ENCODE data around the gene TPD52L3.

TPD52L3 gene

DNA sequence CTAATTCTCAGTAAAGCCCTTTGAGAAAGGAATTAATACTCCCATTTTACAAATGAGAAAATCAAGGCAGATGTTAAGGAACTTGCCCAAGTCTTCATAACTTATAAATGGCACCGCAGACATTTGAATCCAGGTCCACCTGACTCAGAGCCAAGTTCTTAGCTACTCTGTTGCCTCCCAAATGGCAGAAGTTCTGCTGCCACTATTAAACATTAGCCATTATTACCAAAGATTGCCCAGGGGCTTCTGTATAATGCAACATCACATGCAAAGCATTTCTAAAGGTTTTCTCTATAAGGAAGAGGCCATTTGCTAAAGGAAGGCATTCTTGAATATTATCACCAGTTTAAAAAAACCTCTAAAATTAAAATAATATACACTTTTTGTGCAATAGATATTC lies 28.3 kb downstream of the TPD52L3 start:
- no peak overlapping the region for H2AFZ ChIP-seq (ENCODE audit: low read depth, low read length)
- H3K4me1 ChIP-seq (ENCODE audit: low read length), result peaks cover 20% of the 10 kb centered on the region
- H3K9ac ChIP-seq (ENCODE audit: low read length), result no peak overlapping the region
- H4K20me1 ChIP-seq (ENCODE audit: insufficient read depth, low read length), result no peaks in the 10 kb centered on the region
- no peak overlapping the region for H3K4me2 ChIP-seq (ENCODE audit: low read length)
- H3K79me2 ChIP-seq (ENCODE audit: low read length), result no peaks in the 10 kb centered on the region
- no peak overlapping the region for H3K27ac ChIP-seq (ENCODE audit: low read length)
- H3K9me3 ChIP-seq (ENCODE audit: insufficient read depth, low read length), result no peaks in the 10 kb centered on the region
- no peaks in the 10 kb centered on the region for H3K36me3 ChIP-seq (replicated peaks; ENCODE audit: low read depth, low read length)
- peaks cover 13% of the 10 kb centered on the region; the same call in 1 of the 2 replicates for H3K27me3 ChIP-seq (ENCODE audit: low read depth, low read length)
- no peak overlapping the region for H3K4me3 ChIP-seq (ENCODE audit: low read length)
- TF ChIP-seq CTCF (IDR thresholded peaks at IDR 0.05; ENCODE audit: low read depth, low read length) (no peak), EZH2phosphoT487 (IDR thresholded peaks at IDR 0.05; ENCODE audit: low read depth) (no peak)

- TF ChIP-seq EZH2phosphoT487 (IDR thresholded peaks at IDR 0.05; ENCODE audit: low read depth) (no peak), CTCF (IDR thresholded peaks at IDR 0.05; ENCODE audit: low read depth, low read length) (no peak)
- Histone ChIP-seq H2AFZ (ENCODE audit: low read depth, low read length) (no peak overlapping the region), H3K27ac (ENCODE audit: low read length) (no peak overlapping the region), H3K4me3 (ENCODE audit: low read length) (no peak overlapping the region), H3K4me1 (ENCODE audit: low read length) (peaks cover 20% of the 10 kb centered on the region), H3K79me2 (ENCODE audit: low read length) (no peaks in the 10 kb centered on the region), H3K9me3 (ENCODE audit: insufficient read depth, low read length) (no peaks in the 10 kb centered on the region), H3K9ac (ENCODE audit: low read length) (no peak overlapping the region), H3K4me2 (ENCODE audit: low read length) (no peak overlapping the region), H4K20me1 (ENCODE audit: insufficient read depth, low read length) (no peaks in the 10 kb centered on the region), H3K36me3 (replicated peaks; ENCODE audit: low read depth, low read length) (no peaks in the 10 kb centered on the region), H3K27me3 (ENCODE audit: low read depth, low read length) (peaks cover 10% of the 10 kb centered on the region; the same call in 1 of the 2 replicates)
Observed at GRCh38 chr9:6356904-6357303, 28.7 kb downstream of the TPD52L3 start.

- Histone ChIP-seq H2AFZ (ENCODE audit: low read depth, low read length) (no peak overlapping the region), H3K4me3 (ENCODE audit: low read length) (no peak overlapping the region), H3K79me2 (ENCODE audit: low read length) (no peaks in the 10 kb centered on the region), H3K27me3 (ENCODE audit: low read depth, low read length) (no peaks in the 10 kb centered on the region), H3K4me2 (ENCODE audit: low read length) (no peak overlapping the region), H3K36me3 (replicated peaks; ENCODE audit: low read depth, low read length) (no peaks in the 10 kb centered on the region), H4K20me1 (ENCODE audit: insufficient read depth, low read length) (no peaks in the 10 kb centered on the region), H3K4me1 (ENCODE audit: low read length) (no peaks in the 10 kb centered on the region), H3K9me3 (ENCODE audit: insufficient read depth, low read length) (peaks cover 8% of the 10 kb centered on the region; the same call in 1 of the 2 replicates), H3K27ac (ENCODE audit: low read length) (no peak overlapping the region), H3K9ac (ENCODE audit: low read length) (no peak overlapping the region)
- TF ChIP-seq CTCF (IDR thresholded peaks at IDR 0.05; ENCODE audit: low read depth, low read length), result no peak
- no peak for TF ChIP-seq EZH2phosphoT487 (IDR thresholded peaks at IDR 0.05; ENCODE audit: low read depth)
Observed at GRCh38 chr9:6367128-6367890, 39.1 kb downstream of the TPD52L3 start.

DNA sequence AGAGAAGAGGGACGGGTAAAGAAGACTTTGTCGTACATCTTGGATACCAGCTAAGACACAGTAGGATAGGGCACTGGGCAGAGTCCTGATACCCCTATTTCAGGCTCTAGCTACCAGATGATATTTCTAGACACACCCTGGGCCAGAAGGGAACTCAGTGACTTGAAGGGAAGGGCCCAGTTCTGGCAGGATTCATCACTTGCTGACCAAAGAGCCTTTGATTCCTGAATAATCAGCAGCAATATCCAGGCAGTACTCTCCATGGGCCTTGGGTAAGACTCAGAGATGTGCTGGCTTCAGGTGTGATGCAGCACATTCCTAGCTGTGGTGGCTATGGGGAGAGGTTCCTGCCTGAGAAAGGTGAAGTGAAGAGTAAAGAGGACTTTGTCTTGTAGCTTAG lies 40.7 kb downstream of the TPD52L3 start:
- Histone ChIP-seq H3K4me2 (ENCODE audit: low read length) (no peak overlapping the region), H4K20me1 (ENCODE audit: insufficient read depth, low read length) (no peaks in the 10 kb centered on the region), H3K36me3 (replicated peaks; ENCODE audit: low read depth, low read length) (no peaks in the 10 kb centered on the region), H3K4me1 (ENCODE audit: low read length) (no peaks in the 10 kb centered on the region), H3K4me3 (ENCODE audit: low read length) (no peak overlapping the region), H3K9me3 (ENCODE audit: insufficient read depth, low read length) (peaks cover 8% of the 10 kb centered on the region; the same call in 1 of the 2 replicates), H3K27ac (ENCODE audit: low read length) (no peak overlapping the region), H3K27me3 (ENCODE audit: low read depth, low read length) (no peaks in the 10 kb centered on the region), H3K79me2 (ENCODE audit: low read length) (no peaks in the 10 kb centered on the region), H3K9ac (ENCODE audit: low read length) (no peak overlapping the region), H2AFZ (ENCODE audit: low read depth, low read length) (no peak overlapping the region)
- TF ChIP-seq CTCF (IDR thresholded peaks at IDR 0.05; ENCODE audit: low read depth, low read length) (no peak), EZH2phosphoT487 (IDR thresholded peaks at IDR 0.05; ENCODE audit: low read depth) (no peak)

All from OCI-LY3 (cell line).